Urothelium cell line (cell line): ENCODE results near the gene C5orf58.

ENCODE experiments used
- DNase-seq: peaks from one replicate; pipeline ENCODE4 v3.0.0; 2011; ENCODE audit warnings: low spot score, mixed read lengths
- FAIRE-seq: peaks from 2 replicates; lab custom pipeline; 2011; peaks lifted over from hg19 to GRCh38; lab: Jason Lieb, UNC

The C5orf58 gene

GRCh38 chr5:170232786-170233185, at the start of gene C5orf58:
C5orf58 (plus strand) TSS chr5:170232985; CDS start chr5:170234977, 1,992 bp downstream.
- DNase-seq (no peak), FAIRE-seq (no peak)

GRCh38 chr5:170183816-170184687, 48.7 kb upstream of the C5orf58 start:
- DNase-seq (peak; percentile 72), FAIRE-seq (no peak)

GRCh38 chr5:170184737-170185136, 48.0 kb upstream of the C5orf58 start:
- DNase-seq, result no peak
- FAIRE-seq, result no peak

- FAIRE-seq, result no peak
- no peak for DNase-seq
Measured at GRCh38 chr5:170186156-170186555, 46.6 kb upstream of the C5orf58 start.

GRCh38 chr5:170186856-170187255, 45.9 kb upstream of the C5orf58 start:
- no peak for DNase-seq
- FAIRE-seq, result no peak

GRCh38 chr5:170190436-170191134, 42.2 kb upstream of the C5orf58 start:
- FAIRE-seq, result no peak

GRCh38 chr5:170192829-170193228, 40.0 kb upstream of the C5orf58 start:
- DNase-seq, result no peak
- FAIRE-seq, result no peak

More at GRCh38 chr5:170190436-170191134, 42.2 kb upstream of the C5orf58 start:
- no peak for DNase-seq

GRCh38 chr5:170195961-170196360, 36.8 kb upstream of the C5orf58 start:
- DNase-seq (no peak), FAIRE-seq (no peak)

- DNase-seq, result no peak
- no peak for FAIRE-seq
Measured at GRCh38 chr5:170200876-170201275, 31.9 kb upstream of the C5orf58 start.

GRCh38 chr5:170201311-170201710, 31.5 kb upstream of the C5orf58 start:
- DNase-seq (no peak), FAIRE-seq (no peak)

GRCh38 chr5:170202117-170202516, 30.7 kb upstream of the C5orf58 start:
- DNase-seq, result no peak
- no peak for FAIRE-seq

- DNase-seq, result no peak
- no peak for FAIRE-seq
Measured at GRCh38 chr5:170204202-170204601, 28.6 kb upstream of the C5orf58 start.

GRCh38 chr5:170206216-170206615, 26.6 kb upstream of the C5orf58 start:
- FAIRE-seq (no peak), DNase-seq (no peak)

- no peak for FAIRE-seq
- DNase-seq, result no peak
Measured at GRCh38 chr5:170206958-170207357, 25.8 kb upstream of the C5orf58 start.

GRCh38 chr5:170211575-170212334, 21.0 kb upstream of the C5orf58 start:
- DNase-seq (no peak), FAIRE-seq (no peak)

GRCh38 chr5:170216257-170216864, 16.4 kb upstream of the C5orf58 start:
- DNase-seq (peak; percentile 61), FAIRE-seq (no peak)

GRCh38 chr5:170217831-170218230, 15.0 kb upstream of the C5orf58 start:
- DNase-seq (no peak), FAIRE-seq (no peak)

GRCh38 chr5:170218726-170219125, 14.1 kb upstream of the C5orf58 start:
- FAIRE-seq, result no peak
- DNase-seq, result no peak

- DNase-seq (peak; percentile 37), FAIRE-seq (no peak)
Measured at GRCh38 chr5:170219615-170220014, 13.2 kb upstream of the C5orf58 start.

GRCh38 chr5:170220191-170220590, 12.6 kb upstream of the C5orf58 start:
- DNase-seq (no peak), FAIRE-seq (no peak)

GRCh38 chr5:170221327-170221741, 11.5 kb upstream of the C5orf58 start:
- DNase-seq (no peak), FAIRE-seq (no peak)
